Stimulated activated naive CD8-positive, alpha-beta T cell treated with anti-CD3 and anti-CD28 coated beads, Interleukin-15, Interleukin-2, amounts not matched to agents 100 ng/mL and 50 ng/mL, for 24 hours (primary cell): ENCODE results near the gene DDT.
"Not testable (repeated sequence)": the region's sequence is repeated elsewhere in the genome, so short reads cannot be mapped to it uniquely, and the experiment has no call there.

Source experiments
- H3K27ac Mint-ChIP-seq: one replicate; pipeline ENCODE4 v1.8.0; 2021; ENCODE audit warnings: mild to moderate bottlenecking, mixed read lengths
- H3K27me3 Mint-ChIP-seq: one replicate; pipeline ENCODE4 v1.8.0; 2021; ENCODE audit warnings: mixed read lengths
- H3K36me3 Mint-ChIP-seq: one replicate; pipeline ENCODE4 v1.8.0; 2021; ENCODE audit warnings: low read depth, mixed read lengths
- H3K4me1 Mint-ChIP-seq: one replicate; pipeline ENCODE4 v1.8.0; 2021; ENCODE audit warnings: low read depth, mixed read lengths
- H3K4me3 Mint-ChIP-seq: one replicate; pipeline ENCODE4 v1.8.0; 2021; ENCODE audit warnings: mild to moderate bottlenecking, mixed read lengths
- H3K9me3 Mint-ChIP-seq: one replicate; pipeline ENCODE4 v1.8.0; 2021; ENCODE audit warnings: mixed read lengths

The DDT gene

GRCh38 chr22:23971927-23972326, 2.3 kb downstream of the DDT start:
- Mint-ChIP-seq H3K27ac (peak overlapping the region; percentile 86), H3K4me1 (peaks cover 28% of the 10 kb centered on the region), H3K36me3 (peaks cover 29% of the 10 kb centered on the region), H3K4me3 (peak overlapping the region; percentile 48)
- not testable (repeated sequence) for H3K27me3 Mint-ChIP-seq, H3K9me3 Mint-ChIP-seq

- Mint-ChIP-seq H3K27me3 (no peaks in the 10 kb centered on the region), H3K9me3 (no peaks in the 10 kb centered on the region), H3K27ac (peak overlapping the region; percentile 76), H3K36me3 (peaks cover 29% of the 10 kb centered on the region), H3K4me1 (peaks cover 28% of the 10 kb centered on the region), H3K4me3 (peak overlapping the region; percentile 44)
These were observed 3.3 kb downstream of the DDT start for GRCh38 chr22:23970816-23971486.

- Mint-ChIP-seq H3K27me3 (no peaks in the 10 kb centered on the region), H3K4me1 (peaks cover 28% of the 10 kb centered on the region), H3K9me3 (no peaks in the 10 kb centered on the region), H3K27ac (peak overlapping the region; percentile 76), H3K36me3 (peaks cover 29% of the 10 kb centered on the region), H3K4me3 (peak overlapping the region; percentile 22)
These were observed 4.0 kb downstream of the DDT start for GRCh38 chr22:23970201-23970641.

- Mint-ChIP-seq H3K4me1 (peaks cover 28% of the 10 kb centered on the region), H3K4me3 (peak overlapping the region; percentile 67), H3K9me3 (no peaks in the 10 kb centered on the region), H3K27me3 (no peaks in the 10 kb centered on the region), H3K36me3 (peaks cover 29% of the 10 kb centered on the region), H3K27ac (peak overlapping the region; percentile 68)
These were observed 5.2 kb downstream of the DDT start for GRCh38 chr22:23969071-23969470.

GRCh38 chr22:23966568-23966967, 7.7 kb downstream of the DDT start, which contains the start of gene DDTL:
TSS of gene DDTL (plus strand) at chr22:23966888. CDS start at chr22:23966915, 27 bp downstream.
- H3K27me3 Mint-ChIP-seq, H3K9me3 Mint-ChIP-seq, H3K4me3 Mint-ChIP-seq, H3K27ac Mint-ChIP-seq: not testable (repeated sequence)
- peaks cover 25% of the 10 kb centered on the region for H3K4me1 Mint-ChIP-seq
- peaks cover 24% of the 10 kb centered on the region for H3K36me3 Mint-ChIP-seq

GRCh38 chr22:23966094-23966493, 8.1 kb downstream of the DDT start:
- H3K27me3 Mint-ChIP-seq, H3K27ac Mint-ChIP-seq, H3K9me3 Mint-ChIP-seq, H3K4me3 Mint-ChIP-seq: not testable (repeated sequence)
- peaks cover 20% of the 10 kb centered on the region for H3K4me1 Mint-ChIP-seq
- H3K36me3 Mint-ChIP-seq, result peaks cover 19% of the 10 kb centered on the region

- H3K9me3 Mint-ChIP-seq, H3K27ac Mint-ChIP-seq, H3K36me3 Mint-ChIP-seq, H3K4me1 Mint-ChIP-seq, H3K27me3 Mint-ChIP-seq, H3K4me3 Mint-ChIP-seq: not testable (repeated sequence)
These were observed 13.0 kb downstream of the DDT start, which contains the start of gene GSTT2B for GRCh38 chr22:23961084-23961771. TSS of gene GSTT2B (minus strand) at chr22:23961195. CDS start at chr22:23961131, 64 bp downstream.

- H3K4me3 Mint-ChIP-seq, H3K36me3 Mint-ChIP-seq, H3K27me3 Mint-ChIP-seq, H3K9me3 Mint-ChIP-seq, H3K4me1 Mint-ChIP-seq: not testable (repeated sequence)
- H3K27ac Mint-ChIP-seq, result peak overlapping the region; percentile 72
These were observed 17.8 kb downstream of the DDT start for GRCh38 chr22:23956301-23956900.

GRCh38 chr22:23955886-23956285, 18.4 kb downstream of the DDT start:
- not testable (repeated sequence) for H3K4me3 Mint-ChIP-seq, H3K9me3 Mint-ChIP-seq, H3K36me3 Mint-ChIP-seq, H3K4me1 Mint-ChIP-seq, H3K27ac Mint-ChIP-seq, H3K27me3 Mint-ChIP-seq

- not testable (repeated sequence) for H3K27me3 Mint-ChIP-seq
These were observed 19.3 kb downstream of the DDT start for GRCh38 chr22:23954991-23955305.

GRCh38 chr22:23954193-23954990, 19.8 kb downstream of the DDT start:
- not testable (repeated sequence) for H3K27me3 Mint-ChIP-seq, H3K27ac Mint-ChIP-seq, H3K36me3 Mint-ChIP-seq, H3K4me1 Mint-ChIP-seq, H3K9me3 Mint-ChIP-seq, H3K4me3 Mint-ChIP-seq

More at GRCh38 chr22:23954991-23955305, 19.3 kb downstream of the DDT start:
- H3K27ac Mint-ChIP-seq, H3K4me1 Mint-ChIP-seq, H3K36me3 Mint-ChIP-seq, H3K9me3 Mint-ChIP-seq, H3K4me3 Mint-ChIP-seq: not testable (repeated sequence)

GRCh38 chr22:23953485-23953884, 20.8 kb downstream of the DDT start:
- not testable (repeated sequence) for H3K4me1 Mint-ChIP-seq, H3K9me3 Mint-ChIP-seq, H3K4me3 Mint-ChIP-seq, H3K27me3 Mint-ChIP-seq, H3K36me3 Mint-ChIP-seq, H3K27ac Mint-ChIP-seq

GRCh38 chr22:23952794-23953405, 21.3 kb downstream of the DDT start:
- H3K4me1 Mint-ChIP-seq, H3K4me3 Mint-ChIP-seq, H3K27me3 Mint-ChIP-seq, H3K9me3 Mint-ChIP-seq, H3K27ac Mint-ChIP-seq, H3K36me3 Mint-ChIP-seq: not testable (repeated sequence)

GRCh38 chr22:23951383-23951782, 22.9 kb downstream of the DDT start:
- not testable (repeated sequence) for H3K36me3 Mint-ChIP-seq, H3K27me3 Mint-ChIP-seq, H3K4me3 Mint-ChIP-seq, H3K27ac Mint-ChIP-seq, H3K9me3 Mint-ChIP-seq, H3K4me1 Mint-ChIP-seq

- not testable (repeated sequence) for H3K27ac Mint-ChIP-seq, H3K27me3 Mint-ChIP-seq
These were observed 24.5 kb downstream of the DDT start for GRCh38 chr22:23949764-23950163.

More at GRCh38 chr22:23949764-23950163, 24.5 kb downstream of the DDT start:
- H3K4me1 Mint-ChIP-seq, H3K36me3 Mint-ChIP-seq, H3K9me3 Mint-ChIP-seq, H3K4me3 Mint-ChIP-seq: not testable (repeated sequence)
